Liver (tissue), 3 donors: ENCODE data around the gene MT1A.
A peak's percentile ranks its signal among the peaks of the same experiment; 100 is the strongest.

Experiments
- ATF3 ChIP-seq: IDR thresholded peaks from 2 replicates; pipeline ENCODE4 v1.6.1; 2016; ENCODE audit warnings: antibody characterized with exemption
- CTCF ChIP-seq: fragments of 150-350 bp; IDR thresholded peaks from 2 replicates; pipeline ENCODE4 v1.5.1; 2017; ENCODE audit warnings: improper control_type of control experiment, low read depth, low read length; ENCODE audit not compliant: missing input control
- FOXA1 ChIP-seq: IDR thresholded peaks from 2 replicates; pipeline ENCODE4 v1.6.1; 2016; ENCODE audit warnings: antibody characterized with exemption
- JUND ChIP-seq, 2 donors: IDR thresholded peaks; 2 replicates each; pipeline ENCODE4 v1.6.1; 2016; ENCODE audit warnings: antibody characterized with exemption in 2 of 2
- RAD21 ChIP-seq, 2 donors: IDR thresholded peaks; 2 replicates each; pipeline ENCODE4 v1.6.1; 2016; ENCODE audit warnings: antibody characterized with exemption in 2 of 2, mild to moderate bottlenecking in 2 of 2
- ZBTB33 ChIP-seq: IDR thresholded peaks from 2 replicates; pipeline ENCODE4 v1.6.1; 2016; ENCODE audit warnings: antibody characterized with exemption
- donor health status: healthy.
- donor health status: healthy.

- TF ChIP-seq CTCF, result peak; percentile 59
- TF ChIP-seq RAD21 (IDR thresholded peaks at IDR 0.05), result peak; percentile 84 to 86
- no peak for TF ChIP-seq FOXA1
- no peak for TF ChIP-seq ZBTB33
- no peak for TF ChIP-seq JUND (IDR thresholded peaks at IDR 0.05)
- no peak for TF ChIP-seq ATF3
Measured at GRCh38 chr16:56603589-56603988, 34.9 kb upstream of the MT1A start.
